GM06990 (cell line): ENCODE measurements around the gene GRIP2.

Source experiments
- DNase-seq: peaks from one replicate; pipeline ENCODE4 v3.0.0-alpha.2; 2011; ENCODE audit not compliant: insufficient read length; ENCODE audit errors: extremely low read depth
- H3K27me3 ChIP-seq: replicated peaks from 2 replicates; pipeline ENCODE4 v1.6.0; 2011; ENCODE audit warnings: low read length; ENCODE audit not compliant: control insufficient read depth, insufficient read depth
- H3K36me3 ChIP-seq: 2 replicates; pipeline ENCODE4 v1.5.1; 2011; ENCODE audit warnings: low read length; ENCODE audit not compliant: control insufficient read depth, insufficient read depth
- H3K4me3 ChIP-seq: replicated peaks from 2 replicates; pipeline ENCODE4 v1.5.1; 2011; ENCODE audit warnings: low read depth, mild to moderate bottlenecking, control low read depth, low read length
- CTCF ChIP-seq: IDR thresholded peaks from 2 replicates; pipeline ENCODE4 v1.5.1; 2011; ENCODE audit warnings: low read length, control low read depth, mild to moderate bottlenecking, inconsistent platforms; ENCODE audit not compliant: insufficient read depth, poor library complexity, severe bottlenecking

The GRIP2 gene

GRCh38 chr3:14564741-14565140 is 24.6 kb upstream of the GRIP2 start:
- TF ChIP-seq CTCF = no peak
- DNase-seq = no peak
- H3K27me3 ChIP-seq = peaks cover 3% of the 10 kb centered on the region

GRCh38 chr3:14563946-14564539 is 23.9 kb upstream of the GRIP2 start:
- no peak for DNase-seq
- H3K4me3 ChIP-seq = no peak overlapping the region
- no peaks in the 10 kb centered on the region for H3K36me3 ChIP-seq
- H3K27me3 ChIP-seq = peaks cover 3% of the 10 kb centered on the region
- TF ChIP-seq CTCF = no peak

More at GRCh38 chr3:14564741-14565140, 24.6 kb upstream of the GRIP2 start:
- Histone ChIP-seq H3K4me3 (no peak overlapping the region), H3K36me3 (no peaks in the 10 kb centered on the region)

GRCh38 chr3:14562121-14562890 is 22.2 kb upstream of the GRIP2 start:
- no peak for TF ChIP-seq CTCF
- DNase-seq = no peak
- H3K27me3 ChIP-seq = peaks cover 1% of the 10 kb centered on the region

GRCh38 chr3:14561051-14561960 is 21.2 kb upstream of the GRIP2 start:
- Histone ChIP-seq H3K27me3 (peaks cover 3% of the 10 kb centered on the region), H3K4me3 (no peak overlapping the region), H3K36me3 (no peaks in the 10 kb centered on the region)
- no peak for TF ChIP-seq CTCF
- no peak for DNase-seq

More at GRCh38 chr3:14562121-14562890, 22.2 kb upstream of the GRIP2 start:
- Histone ChIP-seq H3K36me3 (no peaks in the 10 kb centered on the region), H3K4me3 (no peak overlapping the region)

GRCh38 chr3:14560110-14560509 is 20.0 kb upstream of the GRIP2 start:
- H3K4me3 ChIP-seq = no peak overlapping the region
- no peaks in the 10 kb centered on the region for H3K36me3 ChIP-seq
- no peak for TF ChIP-seq CTCF
- peaks cover 3% of the 10 kb centered on the region for H3K27me3 ChIP-seq
- no peak for DNase-seq
